GM13976 (cell line): ENCODE measurements around the gene DRICH1.
"Not testable (repeated sequence)": the region's sequence is repeated elsewhere in the genome, so short reads cannot be mapped to it uniquely, and the experiment has no call there.

Experiments
- DNase-seq: peaks from one replicate; pipeline ENCODE4 v3.0.0; 2012; ENCODE audit warnings: low spot score
- in situ Hi-C: fragments of 300-500 bp; cut with MboI; formaldehyde crosslinking; loops from one replicate; pipeline ENCODE4 v1.12.0; 2022; ENCODE audit warnings: low sequenced_read_pairs, mixed read lengths, inconsistent platforms; ENCODE audit not compliant: unreplicated experiment
- TF ChIP-seq, protein P1 (sequence below): IDR thresholded peaks from 2 replicates; pipeline ENCODE4 v1.5.1; 2012; ENCODE audit warnings: borderline replicate concordance, mild to moderate bottlenecking; ENCODE audit not compliant: insufficient read depth; ENCODE audit errors: extremely low read depth, missing control alignments, control extremely low read depth

The DRICH1 gene

DNA sequence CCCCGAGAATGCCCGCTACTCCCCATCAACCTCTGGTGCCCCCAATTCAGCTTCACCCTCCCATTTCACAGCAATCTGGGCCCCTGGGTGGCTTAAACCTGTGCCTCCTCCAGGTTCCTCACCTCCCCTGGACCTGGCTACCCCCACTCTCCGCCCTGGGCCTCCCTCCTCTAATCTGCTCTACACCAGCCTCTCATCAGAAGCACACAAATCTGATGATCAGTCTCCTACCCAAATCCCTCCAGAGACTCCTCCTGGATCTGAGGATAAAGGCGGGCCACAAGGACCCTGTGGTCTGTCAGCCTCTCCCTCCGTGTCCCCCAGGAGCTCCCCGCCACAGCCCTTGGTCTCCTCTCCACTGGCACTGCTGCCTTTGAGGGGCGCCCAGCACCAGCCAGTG lies 28.9 kb downstream of the DRICH1 start:
- TF ChIP-seq, protein P1, sequence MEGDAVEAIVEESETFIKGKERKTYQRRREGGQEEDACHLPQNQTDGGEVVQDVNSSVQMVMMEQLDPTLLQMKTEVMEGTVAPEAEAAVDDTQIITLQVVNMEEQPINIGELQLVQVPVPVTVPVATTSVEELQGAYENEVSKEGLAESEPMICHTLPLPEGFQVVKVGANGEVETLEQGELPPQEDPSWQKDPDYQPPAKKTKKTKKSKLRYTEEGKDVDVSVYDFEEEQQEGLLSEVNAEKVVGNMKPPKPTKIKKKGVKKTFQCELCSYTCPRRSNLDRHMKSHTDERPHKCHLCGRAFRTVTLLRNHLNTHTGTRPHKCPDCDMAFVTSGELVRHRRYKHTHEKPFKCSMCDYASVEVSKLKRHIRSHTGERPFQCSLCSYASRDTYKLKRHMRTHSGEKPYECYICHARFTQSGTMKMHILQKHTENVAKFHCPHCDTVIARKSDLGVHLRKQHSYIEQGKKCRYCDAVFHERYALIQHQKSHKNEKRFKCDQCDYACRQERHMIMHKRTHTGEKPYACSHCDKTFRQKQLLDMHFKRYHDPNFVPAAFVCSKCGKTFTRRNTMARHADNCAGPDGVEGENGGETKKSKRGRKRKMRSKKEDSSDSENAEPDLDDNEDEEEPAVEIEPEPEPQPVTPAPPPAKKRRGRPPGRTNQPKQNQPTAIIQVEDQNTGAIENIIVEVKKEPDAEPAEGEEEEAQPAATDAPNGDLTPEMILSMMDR = no peak
- peak; percentile 13 for DNase-seq
- in situ Hi-C loops = no loop called here

DNA sequence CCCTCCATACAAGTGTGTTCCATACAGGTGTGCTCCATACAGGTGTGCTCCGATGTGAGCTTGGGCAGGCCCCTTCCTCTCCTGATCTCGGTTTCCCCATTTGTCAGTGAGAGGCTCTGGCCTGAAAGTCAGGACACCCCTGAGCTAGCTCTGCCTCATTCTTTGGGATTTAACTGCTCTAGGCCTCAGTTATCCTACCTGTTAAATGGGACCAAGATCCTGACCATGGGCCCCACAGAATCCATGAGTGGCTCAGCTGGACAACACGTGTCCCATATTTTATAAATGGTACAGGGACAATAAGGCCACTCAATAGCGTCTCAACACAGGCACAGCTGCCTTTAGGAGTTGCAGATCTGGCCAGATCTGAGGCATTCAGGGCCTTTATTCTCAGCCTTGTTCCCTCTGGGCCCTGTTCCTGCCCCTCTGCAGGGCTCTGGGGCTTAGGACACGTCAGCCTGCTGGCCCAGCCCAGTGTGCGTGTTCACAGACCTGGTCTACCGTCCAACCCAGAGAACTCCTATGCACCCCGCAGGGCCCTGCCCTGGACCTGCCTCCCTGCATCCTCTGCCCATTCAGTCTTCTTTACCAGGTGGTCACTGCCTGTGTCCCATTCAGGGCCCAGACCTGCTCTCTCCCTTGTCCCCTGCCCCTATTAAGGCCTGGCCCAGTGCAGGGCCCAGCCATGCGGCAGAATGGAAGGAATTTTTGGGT lies 33.2 kb downstream of the DRICH1 start:
- in situ Hi-C loops = no loop called here
- peak; percentile 12 for DNase-seq
- TF ChIP-seq, protein P1 = no peak

DNA sequence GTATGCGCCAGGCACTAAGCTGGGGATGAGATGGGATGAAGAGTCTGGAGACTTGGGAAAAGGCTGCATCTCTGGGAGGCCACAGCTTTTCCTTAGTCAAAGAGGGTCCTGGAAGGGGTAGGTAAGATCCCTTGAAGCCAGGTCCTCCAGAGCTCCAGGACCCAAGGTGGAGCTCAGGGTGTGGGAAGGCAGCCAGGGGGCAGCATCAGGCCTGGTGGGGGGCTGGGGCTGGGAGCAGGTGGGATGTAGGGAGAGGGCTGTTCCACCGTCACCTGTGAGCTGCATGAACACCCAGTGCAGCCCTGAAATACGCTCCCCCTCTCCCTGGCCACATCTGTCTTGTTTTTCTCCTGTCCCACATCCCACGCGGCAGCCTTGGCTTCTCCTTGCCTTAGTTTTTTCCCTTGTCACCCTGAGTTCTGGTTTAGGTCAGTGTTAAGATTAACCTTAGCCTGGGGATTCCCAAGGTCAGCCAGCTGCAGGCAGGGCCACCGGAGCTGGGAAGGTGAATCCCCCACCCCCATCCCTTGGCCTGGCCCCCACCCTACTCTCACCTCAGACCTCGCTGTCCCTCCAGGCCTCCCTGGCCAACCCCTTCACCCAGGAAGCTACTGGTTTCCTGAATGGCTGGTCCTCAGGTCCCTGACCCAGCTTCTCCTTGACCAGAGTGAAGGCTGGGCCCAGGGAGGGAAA lies 34.4 kb downstream of the DRICH1 start:
- in situ Hi-C loops, DNase-seq: not testable (repeated sequence)

DNA sequence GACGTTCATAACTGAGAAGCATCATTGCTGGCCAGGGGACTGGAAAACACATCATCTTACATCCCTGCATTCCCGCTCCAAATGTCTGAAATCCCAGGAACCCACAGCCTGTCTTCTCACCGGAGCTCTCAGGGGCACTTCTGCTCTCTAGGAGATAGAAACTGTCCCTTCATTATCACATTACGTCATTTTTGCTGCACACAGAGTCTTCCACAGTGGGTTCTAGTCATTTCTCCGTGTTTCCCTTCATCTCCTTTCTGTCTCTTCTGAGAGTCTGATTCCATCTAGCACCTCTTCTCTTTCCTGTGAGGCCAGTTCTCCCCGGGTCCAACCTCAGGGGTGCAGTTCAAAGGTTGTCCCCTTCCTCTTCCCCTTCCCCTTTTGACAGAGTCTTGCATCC lies 36.2 kb downstream of the DRICH1 start:
- in situ Hi-C loops, DNase-seq: not testable (repeated sequence)

DNA sequence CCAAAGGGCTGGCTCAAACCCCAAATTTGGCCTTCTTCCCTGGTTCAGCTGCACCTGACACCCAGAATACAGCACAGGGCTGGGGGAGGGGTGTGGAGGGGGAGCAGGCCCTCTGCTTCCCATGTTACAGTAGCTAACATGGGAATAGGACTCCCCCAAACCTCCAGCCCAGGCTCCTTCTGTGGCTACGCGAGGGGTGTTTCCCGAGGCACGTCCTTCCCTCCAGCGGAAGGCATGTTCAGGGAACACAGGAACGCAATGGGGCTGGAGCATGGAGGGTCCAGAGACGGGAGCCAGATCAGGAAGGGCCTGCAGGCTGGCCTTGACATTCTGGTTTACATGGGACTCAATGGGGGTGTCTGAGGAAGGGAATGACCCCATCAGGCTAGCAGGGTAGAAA lies 40.3 kb downstream of the DRICH1 start:
- peak; percentile 3 for DNase-seq
- in situ Hi-C loops = no loop called here
- TF ChIP-seq, protein P1 = no peak

DNA sequence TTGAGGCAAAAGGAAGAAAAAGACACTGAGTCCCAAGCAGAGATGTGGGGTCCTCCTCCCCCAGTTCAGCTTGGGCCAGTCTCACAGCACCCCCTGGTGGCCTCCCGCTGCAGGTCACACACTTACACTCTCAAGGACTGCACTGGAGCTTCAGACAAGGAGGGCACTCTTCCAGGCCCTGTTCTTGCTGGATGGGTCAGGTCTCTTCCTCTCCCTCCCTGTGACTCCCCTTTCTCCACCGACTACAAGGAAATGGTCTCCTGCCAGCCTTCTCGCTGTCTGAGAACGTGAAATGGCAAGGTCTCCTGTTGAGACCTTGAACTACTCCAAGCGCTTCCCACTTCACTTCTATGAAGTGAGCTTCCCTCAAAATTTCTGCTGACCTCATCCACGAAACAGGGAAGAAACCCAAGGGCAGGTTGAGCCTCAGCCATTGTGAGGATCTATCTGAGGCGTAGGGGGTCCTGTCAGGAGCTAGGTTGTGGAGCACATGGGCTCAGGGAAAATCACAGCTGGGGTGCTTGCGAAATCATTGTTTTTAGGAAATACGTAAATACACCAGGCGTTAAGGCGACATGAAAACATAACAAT lies 40.8 kb downstream of the DRICH1 start:
- peak; percentile 76 for DNase-seq
- TF ChIP-seq, protein P1 = peak; percentile 82
- in situ Hi-C loops = no loop called here

DNA sequence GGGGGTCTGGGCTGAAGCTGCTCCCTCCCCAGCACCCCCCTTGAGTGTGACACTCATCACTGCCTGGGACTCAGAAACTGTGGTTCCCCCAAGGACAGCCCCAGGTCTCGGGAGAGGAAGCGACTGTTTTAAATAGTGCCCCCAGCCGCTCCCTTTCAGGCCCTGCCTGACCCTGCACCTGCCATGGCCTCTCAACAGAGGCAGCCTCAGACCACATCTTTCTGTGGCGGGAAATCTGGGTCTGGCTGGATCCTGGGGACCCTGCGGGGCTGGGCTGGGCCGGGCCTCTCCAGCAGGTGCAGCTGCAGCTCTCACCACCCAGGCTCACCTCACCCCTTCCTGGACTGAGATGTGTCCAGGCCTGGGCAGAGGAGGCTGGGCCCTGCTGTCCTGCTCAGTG lies 48.3 kb downstream of the DRICH1 start:
- in situ Hi-C loops = no loop called here
- TF ChIP-seq, protein P1 = no peak
- DNase-seq = no peak
